B cell (primary cell): Measurements from ENCODE around the gene HES4. TPM values are rescaled to one million over a fixed set of nuclear protein-coding genes. Genes with fewer than 3 reads are reported as not detected.
"Not testable (repeated sequence)": the region's sequence is repeated elsewhere in the genome, so short reads cannot be mapped to it uniquely, and the experiment has no call there.

Source experiments
- ATAC-seq: fragments of 200-7000 bp; cut with Tn5 transposase; one replicate; pipeline ENCODE4 v1.10.0; 2021; ENCODE audit warnings: low read depth, mild to moderate bottlenecking, moderate number of reproducible peaks, moderate library complexity
- CTCF ChIA-PET: fragments of 350-600 bp; sonication (Branson Sonifier 250); formaldehyde crosslinking; loops from one replicate; lab custom pipeline; 2021; ENCODE audit warnings: antibody characterized with exemption, inconsistent platforms; lab: Charles Lee
- POLR2A ChIA-PET: fragments of 350-600 bp; sonication (Branson Sonifier 250); formaldehyde crosslinking; loops from one replicate; lab custom pipeline; 2021; ENCODE audit warnings: antibody characterized with exemption; lab: Charles Lee
- DNase-seq: peaks from one replicate; pipeline ENCODE4 v3.0.0; 2013
- H2AFZ ChIP-seq: 2 replicates; pipeline ENCODE4 v1.6.1; 2012; ENCODE audit warnings: mild to moderate bottlenecking, low read depth, low read length; ENCODE audit not compliant: insufficient read depth, poor library complexity, severe bottlenecking
- H3K27ac ChIP-seq, 2 donors: 1 replicate in 1 of 2; 2 replicates in 1 of 2; pipeline ENCODE4 v1.5.1; 2012 to 2013; ENCODE audit warnings: low read length in 2 of 2, mild to moderate bottlenecking in 2 of 2, moderate library complexity in 1 of 2
- H3K27me3 ChIP-seq, 4 experiments: fragments of 200-600 bp in 1 of 4; sonication (generic) in 1 of 4; replicated peaks in 1 of 4; 1 replicate in 2 of 4; 2 replicates in 2 of 4; pipeline versions ENCODE4 v1.6.1 to v1.7.0; 2013 to 2016; ENCODE audit warnings: low read length in 3 of 4, mild to moderate bottlenecking in 2 of 4, mixed read lengths in 1 of 4, moderate library complexity in 1 of 4; ENCODE audit not compliant: insufficient read depth in 4 of 4, control insufficient read depth in 3 of 4; ENCODE audit errors: control extremely low read depth in 1 of 4
- H3K36me3 ChIP-seq, 2 experiments: replicated peaks in 1 of 2; 1 replicate in 1 of 2; 2 replicates in 1 of 2; pipeline versions ENCODE4 v1.6.1 to v1.7.1; 2013; ENCODE audit warnings: low read length in 1 of 2; ENCODE audit not compliant: insufficient read depth in 2 of 2, control insufficient read depth in 1 of 2; ENCODE audit errors: control extremely low read depth in 1 of 2, extremely low read depth in 1 of 2
- H3K4me1 ChIP-seq, 2 donors: fragments of 200-600 bp in 1 of 2; sonication (generic) in 1 of 2; 1 replicate in 1 of 2; 2 replicates in 1 of 2; pipeline versions ENCODE4 v1.5.1 to v1.6.1; 2013 to 2017; ENCODE audit warnings: low read length in 2 of 2; ENCODE audit not compliant: control insufficient read depth in 2 of 2, insufficient read depth in 2 of 2
- H3K4me2 ChIP-seq: replicated peaks from 2 replicates; pipeline ENCODE3; 2012; ENCODE audit warnings: mild to moderate bottlenecking, low read depth, low read length; ENCODE audit not compliant: poor library complexity, severe bottlenecking
- H3K4me3 ChIP-seq, 5 experiments: fragments of 200-600 bp in 1 of 5; sonication (generic) in 1 of 5; 1 replicate in 3 of 5; 2 replicates in 2 of 5; pipeline versions ENCODE4 v1.5.1 to v1.7.0; 2011 to 2016; ENCODE audit warnings: low read length in 4 of 5, mild to moderate bottlenecking in 4 of 5, low read depth in 2 of 5, control low read depth in 1 of 5, moderate library complexity in 1 of 5; ENCODE audit not compliant: insufficient read depth in 1 of 5; ENCODE audit errors: control extremely low read depth in 1 of 5, extremely low read depth in 1 of 5
- H3K79me2 ChIP-seq: fragments of 200-600 bp; sonication (generic); one replicate; pipeline ENCODE4 v1.6.0; 2016; ENCODE audit warnings: low read length; ENCODE audit not compliant: control insufficient read depth, insufficient read depth
- H3K9ac ChIP-seq: fragments of 200-600 bp; sonication (generic); 2 replicates; pipeline ENCODE4 v1.6.1; 2017; ENCODE audit warnings: mild to moderate bottlenecking, low read length, moderate library complexity
- H3K9me3 ChIP-seq, 3 donors: one replicate each; pipeline versions ENCODE4 v1.6.1 to v1.7.1; 2013; ENCODE audit warnings: low read length in 2 of 3; ENCODE audit not compliant: control insufficient read depth in 2 of 3, insufficient read depth in 1 of 3; ENCODE audit errors: control extremely low read depth in 1 of 3
- H4K20me1 ChIP-seq: 2 replicates; pipeline ENCODE4 v1.6.0; 2012; ENCODE audit warnings: mild to moderate bottlenecking, low read length; ENCODE audit not compliant: insufficient read depth, control insufficient read depth, poor library complexity, severe bottlenecking
- H3K27ac Mint-ChIP-seq: one replicate; pipeline ENCODE4 v1.8.0; 2021; ENCODE audit warnings: mixed read lengths
- H3K27me3 Mint-ChIP-seq: one replicate; pipeline ENCODE4 v1.8.0; 2021; ENCODE audit warnings: mixed read lengths
- H3K4me1 Mint-ChIP-seq: one replicate; pipeline ENCODE4 v1.8.0; 2021; ENCODE audit warnings: mixed read lengths
- H3K4me3 Mint-ChIP-seq: one replicate; pipeline ENCODE4 v1.8.0; 2021; ENCODE audit warnings: mixed read lengths
- H3K9me3 Mint-ChIP-seq: one replicate; pipeline ENCODE4 v1.8.0; 2022; ENCODE audit warnings: mixed read lengths; ENCODE audit not compliant: insufficient read depth
- EZH2 ChIP-seq: IDR thresholded peaks from 2 replicates; pipeline ENCODE4 v1.6.1; 2012; ENCODE audit warnings: borderline replicate concordance, low read depth, mild to moderate bottlenecking, moderate library complexity, low read length; ENCODE audit not compliant: insufficient read depth, poor library complexity, severe bottlenecking
- WGBS: methylation state at CpG from one replicate; pipeline ENCODE4 v1.1.5; 2013; ENCODE audit warnings: missing lambda C conversion rate; ENCODE audit not compliant: insufficient coverage; 5-methylcytosine and 5-hydroxymethylcytosine counted together
- intact Hi-C: fragments of 100-400 bp; cut with micrococcal nuclease; formaldehyde crosslinking; loops from one replicate; pipeline ENCODE4 v1.10.0; 2022
- polyA plus RNA-seq: library from polyadenylated mRNA; depleted of rRNA; stranded (reverse); fragments of >200 nt; gene quantifications from 2 replicates; pipeline ENCODE4 v1.2.3, GENCODE V29; 2012
- total RNA-seq, 2 donors: library from RNA; stranded (reverse); fragments of 120-200 nt in 1 of 2; gene quantifications; 1 replicate in 1 of 2; 2 replicates in 1 of 2; pipeline versions ENCODE4 v1.2.3 to v1.2.4, GENCODE V29; 2013 to 2022
- TF ChIP-seq, protein P1 (sequence below): fragments of 200-600 bp; IDR thresholded peaks from one replicate; pipeline ENCODE4 v1.8.0; 2022; ENCODE audit warnings: antibody characterized with exemption, mild to moderate bottlenecking

HES4 gene
- total and polyA plus RNA-seq, 2 donors (not counting 1 experiment from before 2014, with no cell fraction given) = 3.2 to 4.5 TPM

DNA sequence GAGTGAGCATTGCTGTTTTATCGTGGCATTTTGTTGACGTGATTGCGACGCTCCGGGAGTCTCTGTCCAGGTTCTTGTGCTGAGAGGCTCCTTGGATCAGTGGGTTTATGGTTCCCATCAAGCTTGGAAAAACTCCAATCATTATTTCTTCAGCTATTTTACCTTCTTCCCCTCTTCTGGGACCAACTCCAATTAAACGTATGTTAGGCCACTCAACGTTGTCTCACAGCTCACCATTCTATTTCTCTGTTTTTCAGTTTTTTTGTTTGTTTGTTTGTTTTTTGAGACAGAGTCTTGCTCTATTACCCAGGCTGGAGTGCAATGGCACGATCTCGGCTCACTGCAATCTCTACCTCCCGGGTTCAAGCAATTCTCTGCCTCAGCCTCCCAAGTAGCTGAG is 8.0 kb downstream of the HES4 start:
- 94% methylated on average over 3 of the region's 10 CpGs for WGBS
- ChIA-PET POLR2A (no interaction called here), CTCF (interaction anchor here (1.3 kb wide), 1 partner anchor 10 kb away, joined by 6 read pairs; no protein-coding TSS in a partner anchor)
- peaks cover 0 to 23% (median 3%) of the 10 kb centered on the region in 3 donors for H3K9me3 ChIP-seq
- peaks cover 0 to 4% of the 10 kb centered on the region in 2 donors for H3K4me1 ChIP-seq
- no peak overlapping the region for H3K27ac Mint-ChIP-seq
- H3K9ac ChIP-seq = no peak overlapping the region
- DNase-seq (no peak), ATAC-seq (no peak)
- H3K4me1 Mint-ChIP-seq = peaks cover 3% of the 10 kb centered on the region
- no peak for TF ChIP-seq EZH2
- TF ChIP-seq, protein P1, sequence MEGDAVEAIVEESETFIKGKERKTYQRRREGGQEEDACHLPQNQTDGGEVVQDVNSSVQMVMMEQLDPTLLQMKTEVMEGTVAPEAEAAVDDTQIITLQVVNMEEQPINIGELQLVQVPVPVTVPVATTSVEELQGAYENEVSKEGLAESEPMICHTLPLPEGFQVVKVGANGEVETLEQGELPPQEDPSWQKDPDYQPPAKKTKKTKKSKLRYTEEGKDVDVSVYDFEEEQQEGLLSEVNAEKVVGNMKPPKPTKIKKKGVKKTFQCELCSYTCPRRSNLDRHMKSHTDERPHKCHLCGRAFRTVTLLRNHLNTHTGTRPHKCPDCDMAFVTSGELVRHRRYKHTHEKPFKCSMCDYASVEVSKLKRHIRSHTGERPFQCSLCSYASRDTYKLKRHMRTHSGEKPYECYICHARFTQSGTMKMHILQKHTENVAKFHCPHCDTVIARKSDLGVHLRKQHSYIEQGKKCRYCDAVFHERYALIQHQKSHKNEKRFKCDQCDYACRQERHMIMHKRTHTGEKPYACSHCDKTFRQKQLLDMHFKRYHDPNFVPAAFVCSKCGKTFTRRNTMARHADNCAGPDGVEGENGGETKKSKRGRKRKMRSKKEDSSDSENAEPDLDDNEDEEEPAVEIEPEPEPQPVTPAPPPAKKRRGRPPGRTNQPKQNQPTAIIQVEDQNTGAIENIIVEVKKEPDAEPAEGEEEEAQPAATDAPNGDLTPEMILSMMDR = no peak
- intact Hi-C loops = no loop called here
- peaks cover 0 to 32% (median 1%) of the 10 kb centered on the region in 4 experiments for H3K27me3 ChIP-seq
- H3K79me2 ChIP-seq = no peaks in the 10 kb centered on the region
- H3K4me3 Mint-ChIP-seq = no peak overlapping the region
- no peaks in the 10 kb centered on the region for H3K36me3 ChIP-seq
- H3K9me3 Mint-ChIP-seq = no peaks in the 10 kb centered on the region
- H2AFZ ChIP-seq = no peak overlapping the region
- no peaks in the 10 kb centered on the region for H4K20me1 ChIP-seq
- H3K27ac ChIP-seq = no peak overlapping the region
- peaks cover 46% of the 10 kb centered on the region for H3K27me3 Mint-ChIP-seq
- H3K4me2 ChIP-seq = no peak overlapping the region
- no peak overlapping the region for H3K4me3 ChIP-seq

DNA sequence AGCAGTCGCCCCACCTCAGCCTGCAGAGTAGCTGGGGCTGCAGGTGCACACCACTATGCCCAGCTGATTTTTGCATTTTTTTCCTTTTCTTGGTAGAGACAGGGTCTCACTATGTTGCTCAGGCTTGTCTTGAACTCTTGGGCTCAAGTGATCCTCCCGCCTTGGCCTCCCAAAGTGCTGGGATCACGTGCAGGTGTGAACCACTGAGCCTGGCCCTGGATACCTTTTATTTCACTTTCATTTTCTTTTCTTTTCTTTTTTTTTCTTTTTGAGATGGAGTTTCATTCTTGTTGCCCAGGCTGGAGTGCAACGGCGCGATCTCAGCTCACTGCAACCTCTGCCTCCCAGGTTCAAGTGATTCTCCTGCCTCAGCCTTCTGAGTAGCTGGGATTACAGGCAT is 8.6 kb downstream of the HES4 start:
- H3K4me1 Mint-ChIP-seq, H3K27ac Mint-ChIP-seq, H3K79me2 ChIP-seq, H3K4me1 ChIP-seq, POLR2A ChIA-PET, DNase-seq, intact Hi-C loops, CTCF ChIA-PET, H3K9me3 Mint-ChIP-seq, H4K20me1 ChIP-seq, ATAC-seq, H3K4me2 ChIP-seq, H3K4me3 ChIP-seq, H3K27ac ChIP-seq, H3K9ac ChIP-seq, H3K4me3 Mint-ChIP-seq, H3K36me3 ChIP-seq, H2AFZ ChIP-seq: not testable (repeated sequence)
- WGBS = 86% methylated on average over 2 of the region's 6 CpGs
- Histone ChIP-seq H3K9me3 (peaks cover 0 to 22% (median 3%) of the 10 kb centered on the region in 3 donors), H3K27me3 (peaks cover 0 to 29% (median 0%) of the 10 kb centered on the region in 4 experiments)
- H3K27me3 Mint-ChIP-seq = peaks cover 48% of the 10 kb centered on the region

DNA sequence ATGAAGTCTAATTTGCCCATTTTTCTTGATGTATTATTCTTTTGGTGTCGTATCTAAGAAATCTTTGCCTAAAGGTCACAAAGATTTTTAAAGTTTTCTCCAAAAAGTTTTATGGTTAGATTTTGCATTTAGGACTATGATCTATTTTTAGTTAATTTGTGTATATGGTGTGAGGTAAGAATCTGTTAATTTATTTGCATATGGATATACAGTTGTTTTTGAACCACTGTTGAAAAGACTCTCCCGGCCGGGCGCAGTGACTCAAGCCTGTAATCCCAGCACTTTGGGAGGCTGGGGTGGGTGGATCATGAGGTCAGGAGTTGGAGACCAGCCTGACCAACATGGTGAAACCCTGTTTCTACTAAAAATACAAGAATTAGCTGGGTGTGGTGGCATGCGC is 11.8 kb downstream of the HES4 start:
- H3K79me2 ChIP-seq, H3K4me3 Mint-ChIP-seq, H3K27ac ChIP-seq, H3K27ac Mint-ChIP-seq, H2AFZ ChIP-seq, H3K9me3 Mint-ChIP-seq, H3K4me1 ChIP-seq, intact Hi-C loops, H3K4me3 ChIP-seq, H3K36me3 ChIP-seq, H4K20me1 ChIP-seq, H3K4me2 ChIP-seq, H3K9ac ChIP-seq, H3K4me1 Mint-ChIP-seq, POLR2A ChIA-PET, DNase-seq, ATAC-seq: not testable (repeated sequence)
- CTCF ChIA-PET = interaction anchor here (0.9 kb wide), 1 partner anchor 14 kb away, joined by 3 read pairs; no protein-coding TSS in a partner anchor
- peaks cover 55% of the 10 kb centered on the region for H3K27me3 Mint-ChIP-seq
- WGBS = 87% methylated on average over 3 of the region's 5 CpGs
- Histone ChIP-seq H3K27me3 (peaks cover 0 to 18% (median 0%) of the 10 kb centered on the region in 4 experiments), H3K9me3 (peaks cover 0 to 14% (median 3%) of the 10 kb centered on the region in 3 donors)
